HG02884 (cell line): ENCODE data around the gene PRKG1.
A peak's percentile ranks its signal among the peaks of the same experiment; 100 is the strongest.

ENCODE experiments used
- ATAC-seq: cut with Tn5 transposase; IDR thresholded peaks from one replicate; pipeline ENCODE4 v1.9.1; 2021; ENCODE audit warnings: mild to moderate bottlenecking, moderate library complexity; ENCODE audit not compliant: unreplicated experiment

Gene PRKG1

DNA sequence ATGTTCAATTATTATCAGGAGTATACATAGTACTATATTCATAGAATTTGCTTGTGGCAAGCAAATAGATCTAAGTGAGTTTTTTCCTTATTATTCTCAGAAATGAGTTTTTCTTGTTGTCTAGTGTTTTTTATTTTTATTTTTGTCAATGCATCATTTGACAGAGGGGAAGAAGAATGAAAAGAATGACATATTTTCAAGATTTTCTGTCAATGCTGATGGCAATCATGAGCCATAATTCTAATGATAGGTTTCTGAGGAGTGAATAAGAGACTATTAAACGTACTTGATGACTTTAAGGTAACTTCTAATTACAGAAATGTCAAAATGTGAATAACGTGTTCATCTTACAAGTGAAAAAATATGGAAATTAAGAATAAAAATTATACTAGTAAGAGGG lies 769.7 kb downstream of the PRKG1 start:
- no peak for ATAC-seq

DNA sequence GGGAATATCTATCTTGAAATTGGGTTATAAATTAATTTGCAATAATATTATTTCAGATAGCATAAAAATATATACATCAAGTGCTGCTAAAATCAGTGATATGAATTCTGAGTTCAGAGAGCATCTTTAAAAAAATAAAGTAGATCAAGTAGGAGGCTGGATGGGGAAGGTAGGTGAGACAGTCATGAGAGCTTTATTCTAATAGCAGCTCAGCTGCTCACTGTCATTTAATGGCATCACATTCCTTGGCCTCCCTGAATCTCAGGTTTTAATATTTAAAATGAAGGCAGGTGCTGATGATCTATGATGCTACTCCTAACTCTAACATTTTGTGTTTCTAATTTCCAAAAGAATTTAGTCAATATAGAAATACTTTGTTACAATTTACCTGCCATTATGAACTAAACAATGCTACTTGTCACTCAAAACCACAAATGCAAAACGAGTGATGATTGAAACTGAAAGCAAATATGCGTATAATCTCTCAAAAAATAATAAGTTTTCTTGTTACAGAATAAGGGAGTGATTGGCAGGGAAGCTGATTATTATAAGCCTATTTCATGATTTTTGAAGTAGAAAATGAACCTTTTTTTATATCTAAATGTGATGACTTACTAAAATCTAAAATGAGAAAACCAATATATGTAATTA lies 772.7 kb downstream of the PRKG1 start:
- ATAC-seq: peak; percentile 62

DNA sequence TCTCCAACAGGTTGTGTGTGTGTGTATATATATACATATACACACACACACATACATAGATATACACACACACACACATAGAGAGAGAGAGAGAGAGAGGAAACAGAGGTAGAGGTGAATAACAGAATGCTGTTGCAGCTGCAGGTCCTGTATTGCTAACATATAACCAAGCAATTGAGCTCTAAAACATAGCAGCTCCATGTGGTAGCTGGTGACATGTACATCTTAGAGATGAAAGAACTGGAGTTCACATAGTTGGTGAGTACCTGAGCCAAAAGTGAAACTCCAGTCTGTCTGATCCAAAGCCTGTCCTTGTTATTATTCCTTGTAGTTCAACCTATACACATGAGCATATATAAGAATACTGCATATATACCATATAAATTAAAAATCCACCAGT lies 778.0 kb downstream of the PRKG1 start:
- no peak for ATAC-seq

DNA sequence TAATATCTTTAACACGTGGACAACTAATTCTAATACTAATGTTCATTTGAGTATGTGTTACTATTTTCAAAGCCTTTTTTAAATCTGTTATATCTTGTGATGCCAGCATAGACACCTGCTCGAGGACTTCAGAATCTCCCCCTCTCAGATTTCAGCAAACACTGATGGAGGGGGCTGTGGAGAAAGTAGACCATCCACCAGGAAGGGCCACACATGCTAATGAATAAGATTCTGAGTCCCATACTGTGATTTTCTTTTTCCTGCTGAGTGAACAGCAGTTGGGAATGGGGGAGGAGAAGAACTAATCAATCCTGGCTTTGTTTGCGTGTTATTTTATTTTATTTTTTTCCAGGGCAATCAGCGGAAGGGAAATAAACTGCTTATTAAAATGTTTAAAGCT lies 783.0 kb downstream of the PRKG1 start:
- ATAC-seq: no peak

DNA sequence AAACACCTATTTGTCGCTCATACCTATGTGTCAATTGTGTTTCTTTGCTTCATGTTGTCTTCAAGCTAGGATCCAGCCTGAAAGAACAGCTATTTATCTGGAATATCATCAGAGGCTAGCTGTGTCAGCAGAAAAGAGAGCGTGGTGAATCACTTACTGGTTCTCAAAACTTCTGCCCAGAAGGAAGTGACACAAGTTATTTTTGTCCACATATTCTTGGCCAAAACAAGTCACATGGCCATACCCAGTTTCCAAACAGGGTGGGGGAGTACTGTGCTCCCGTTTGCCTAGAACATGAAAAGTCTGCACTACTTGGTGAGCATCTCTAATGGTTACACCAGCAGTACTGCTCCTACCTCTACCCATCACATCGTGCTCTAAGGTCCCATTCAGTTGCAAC lies 786.0 kb downstream of the PRKG1 start:
- peak; percentile 90 for ATAC-seq

DNA sequence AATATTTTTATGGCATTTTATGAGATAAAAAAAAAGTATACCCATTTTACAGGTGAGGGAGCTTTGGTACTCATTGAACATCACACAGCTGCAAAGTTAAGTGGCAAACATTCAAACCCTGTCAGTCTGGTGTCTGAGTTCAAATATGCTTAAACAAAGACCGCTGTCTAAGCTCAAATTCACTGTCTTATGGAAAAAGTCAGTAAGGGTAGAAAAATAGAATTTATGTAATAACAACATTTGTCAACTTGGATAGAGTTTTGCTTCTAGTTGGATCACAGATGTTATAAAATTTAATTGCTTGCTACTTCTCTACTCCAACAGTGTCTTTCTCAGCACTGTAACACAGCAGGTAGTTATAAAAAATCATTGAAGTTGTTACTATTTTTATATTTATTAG lies 786.8 kb downstream of the PRKG1 start:
- no peak for ATAC-seq

DNA sequence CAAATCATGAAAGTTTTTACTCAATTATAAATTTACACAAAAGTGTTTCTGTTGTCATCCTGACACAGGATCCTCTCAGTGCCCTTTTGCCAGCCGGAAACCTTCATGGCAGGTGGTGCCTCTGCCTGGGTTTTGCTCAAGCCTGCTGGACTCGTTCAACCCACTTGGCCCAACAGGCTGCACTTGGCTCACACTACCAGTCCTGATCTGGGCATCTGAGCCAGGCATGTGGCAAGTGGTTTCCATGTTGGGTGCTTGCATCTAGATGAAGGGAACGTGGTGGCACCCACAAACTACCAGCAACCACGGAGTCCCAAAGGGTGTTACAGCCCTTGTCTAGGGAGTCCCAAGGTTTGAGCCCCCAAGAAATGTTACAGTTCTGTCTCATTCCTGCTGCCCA lies 787.4 kb downstream of the PRKG1 start:
- ATAC-seq: no peak

DNA sequence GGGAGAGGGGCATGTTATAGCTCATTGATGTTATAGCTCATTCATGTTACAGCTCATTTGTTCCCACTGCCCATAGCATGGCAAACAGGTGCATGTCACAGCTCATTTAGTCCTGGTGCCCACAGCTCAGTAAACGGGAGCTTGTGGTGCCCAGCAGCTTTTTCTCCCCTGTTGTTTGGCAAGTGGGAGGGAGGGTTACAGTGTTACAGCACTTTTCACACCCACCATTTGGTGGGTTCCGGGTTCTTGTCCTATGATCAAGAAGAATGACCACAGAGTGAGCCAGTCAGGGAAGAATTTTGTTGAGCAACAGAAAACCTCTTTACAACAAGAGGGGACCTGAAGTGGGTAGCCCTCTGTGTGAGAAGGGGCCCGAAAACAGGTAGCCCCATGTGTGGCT lies 787.9 kb downstream of the PRKG1 start:
- ATAC-seq: no peak

DNA sequence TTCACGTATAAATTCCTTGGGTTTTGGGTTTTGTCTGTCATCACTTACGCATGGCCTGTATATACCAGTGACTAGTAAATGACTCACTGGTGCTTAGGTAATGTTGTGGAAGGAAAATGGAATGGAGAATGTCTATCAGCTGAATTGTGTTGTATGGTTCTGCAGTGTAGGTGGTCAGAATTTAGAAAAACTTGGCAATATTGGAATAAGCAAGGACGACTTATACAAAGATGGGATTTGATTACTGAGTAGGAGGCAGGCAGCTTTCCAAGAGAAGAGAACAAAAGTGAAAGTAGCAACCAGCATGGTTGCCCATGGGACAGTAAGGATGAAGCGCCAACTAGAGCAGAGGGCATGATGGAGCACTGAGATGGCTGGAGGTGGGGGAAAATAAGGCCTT lies 793.7 kb downstream of the PRKG1 start:
- no peak for ATAC-seq

DNA sequence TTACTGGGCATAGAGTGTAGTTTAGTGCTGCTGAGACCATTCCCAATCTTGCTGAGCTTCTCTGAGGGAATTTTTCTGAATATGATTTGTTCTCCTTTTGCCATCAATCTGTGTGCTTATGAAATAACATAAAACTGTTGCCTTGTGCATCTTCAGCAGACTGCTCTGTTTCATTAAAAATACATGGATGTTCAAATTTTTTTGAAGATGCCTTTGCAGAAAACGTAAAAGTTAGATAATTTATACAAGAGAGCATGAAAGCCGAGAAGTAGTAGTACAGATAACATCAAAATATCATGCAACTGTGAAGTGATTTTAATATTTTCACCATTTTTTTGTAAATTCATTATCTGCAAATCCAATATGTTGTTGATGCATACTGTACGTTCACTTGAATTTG lies 799.8 kb downstream of the PRKG1 start:
- ATAC-seq: no peak

DNA sequence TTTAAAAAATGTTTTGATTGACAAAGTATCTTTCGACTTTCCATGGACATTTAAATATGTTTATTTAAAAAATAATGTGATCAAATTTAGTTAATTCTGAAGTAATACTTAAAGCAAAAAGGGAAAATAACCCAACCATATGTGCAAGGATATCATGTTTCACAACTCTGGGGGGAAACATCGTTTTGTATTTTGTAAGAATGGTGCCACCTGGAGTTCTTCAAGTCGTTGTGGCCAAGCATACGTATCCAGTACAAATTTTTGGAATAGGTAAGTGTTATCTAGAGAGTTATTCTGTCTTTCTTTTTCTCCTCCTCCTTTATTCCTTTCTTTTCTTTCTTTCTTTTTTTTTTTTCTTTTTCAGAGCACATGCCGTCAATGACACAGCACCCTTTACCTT lies 801.3 kb downstream of the PRKG1 start:
- ATAC-seq: no peak

DNA sequence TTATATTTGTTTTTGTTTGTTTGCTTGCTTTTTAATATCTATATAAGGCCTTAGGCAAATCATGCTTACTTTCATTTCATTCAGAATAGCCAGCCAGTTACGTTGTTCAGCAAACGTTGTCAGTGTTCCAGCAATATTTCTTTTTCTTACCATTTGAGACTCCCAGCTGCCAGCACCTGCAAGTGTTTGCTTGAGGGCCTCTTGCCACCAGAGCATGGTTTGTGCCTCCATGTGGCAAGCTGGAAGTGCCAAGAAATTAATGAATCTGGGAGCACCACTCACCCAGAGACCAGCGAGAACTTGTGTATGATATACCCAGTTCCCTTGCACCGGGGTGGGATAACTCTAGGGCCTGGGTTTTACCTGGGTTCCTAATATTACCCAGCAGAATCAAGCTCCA lies 802.2 kb downstream of the PRKG1 start:
- no peak for ATAC-seq

DNA sequence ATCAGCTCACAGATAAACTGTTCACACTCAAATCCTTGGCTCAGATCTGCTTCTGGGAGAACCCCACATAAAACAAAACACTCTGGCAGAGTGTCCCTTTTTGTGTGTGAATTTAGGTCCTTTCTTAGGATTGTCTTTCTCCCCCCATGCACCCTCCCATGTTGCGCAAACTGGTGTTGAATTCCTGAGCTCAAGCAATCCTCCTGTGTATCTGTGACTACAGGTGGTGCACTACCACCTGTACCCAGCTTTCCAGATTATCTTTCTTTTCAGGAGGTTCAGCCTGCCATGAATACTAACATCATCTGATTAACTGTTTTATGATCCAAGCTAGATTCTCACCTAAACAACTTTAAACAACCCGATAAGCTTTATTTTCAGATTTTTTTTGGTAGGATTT lies 802.7 kb downstream of the PRKG1 start:
- ATAC-seq: no peak

DNA sequence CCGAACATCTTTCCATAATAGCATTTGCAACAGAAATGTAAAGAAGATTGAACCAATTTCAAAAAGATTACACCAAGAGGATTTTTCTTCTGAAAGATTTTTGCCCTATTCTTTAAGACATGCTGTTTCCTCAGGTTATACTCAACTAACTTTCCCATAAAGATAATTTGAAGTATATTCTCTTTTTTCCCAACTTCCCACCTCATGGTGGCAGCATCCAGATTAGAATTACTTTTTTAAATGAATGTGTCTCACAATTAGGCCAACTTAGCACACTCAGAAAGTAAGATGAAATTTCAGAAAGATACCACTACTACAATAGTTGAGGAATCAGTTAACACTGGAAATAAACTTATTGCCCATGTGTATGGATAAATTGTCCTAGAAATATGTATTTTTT lies 803.3 kb downstream of the PRKG1 start:
- no peak for ATAC-seq

DNA sequence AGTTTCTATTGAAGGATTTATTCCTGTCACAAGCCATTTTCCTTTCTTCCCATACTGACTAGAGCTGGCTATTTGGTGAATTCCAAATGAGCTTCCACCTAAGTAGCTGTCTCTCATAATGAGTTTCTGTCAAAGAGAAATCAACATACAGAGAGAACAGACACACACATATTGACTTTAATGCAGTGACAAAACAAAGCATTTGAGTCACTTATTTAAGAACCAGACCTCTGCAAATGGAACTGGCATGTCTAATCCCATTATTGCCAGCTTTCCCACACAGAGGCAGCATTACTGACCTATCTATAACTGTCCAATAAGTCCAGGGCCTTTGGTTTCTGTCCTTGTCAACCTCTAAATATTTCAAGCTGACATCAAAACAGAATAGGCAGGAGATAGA lies 804.4 kb downstream of the PRKG1 start:
- peak; percentile 10 for ATAC-seq

DNA sequence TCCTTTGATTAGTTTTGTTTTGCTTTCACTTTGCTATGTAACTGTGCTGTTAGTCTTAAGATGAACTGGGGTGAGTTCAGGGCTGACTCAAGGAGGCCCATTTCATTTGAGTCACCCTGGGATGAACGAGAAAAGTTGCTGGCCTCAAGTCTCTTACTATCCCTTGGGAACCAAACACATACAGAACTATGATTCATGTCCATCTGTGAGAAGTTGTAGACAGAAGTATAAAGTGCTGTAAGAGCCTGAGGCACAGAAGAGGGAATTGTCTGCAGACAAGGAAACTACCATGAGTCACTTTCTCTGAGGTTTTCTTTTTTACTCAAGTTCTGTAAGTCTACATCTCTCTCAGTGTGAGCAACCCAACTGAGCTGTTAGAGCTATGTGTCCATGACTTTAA lies 805.0 kb downstream of the PRKG1 start:
- ATAC-seq: peak; percentile 91

DNA sequence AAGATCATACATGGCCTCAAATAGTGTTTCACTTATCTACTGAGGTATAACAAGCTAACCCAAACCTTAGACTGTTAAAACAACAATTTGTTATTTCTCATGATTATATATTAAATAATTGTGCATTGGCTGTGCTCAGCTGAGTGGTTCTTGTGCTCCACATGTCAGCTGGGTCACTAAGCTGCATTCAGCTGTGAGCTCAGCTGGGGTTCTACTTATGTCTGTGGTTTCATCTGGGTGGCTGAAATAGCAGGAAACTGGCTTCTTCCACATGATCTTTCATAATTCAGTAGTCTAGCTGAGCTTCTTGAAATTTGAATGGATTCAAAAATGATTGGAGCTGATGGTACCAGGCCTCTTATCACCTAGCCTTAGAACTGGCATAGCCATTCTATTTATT lies 806.9 kb downstream of the PRKG1 start:
- no peak for ATAC-seq

DNA sequence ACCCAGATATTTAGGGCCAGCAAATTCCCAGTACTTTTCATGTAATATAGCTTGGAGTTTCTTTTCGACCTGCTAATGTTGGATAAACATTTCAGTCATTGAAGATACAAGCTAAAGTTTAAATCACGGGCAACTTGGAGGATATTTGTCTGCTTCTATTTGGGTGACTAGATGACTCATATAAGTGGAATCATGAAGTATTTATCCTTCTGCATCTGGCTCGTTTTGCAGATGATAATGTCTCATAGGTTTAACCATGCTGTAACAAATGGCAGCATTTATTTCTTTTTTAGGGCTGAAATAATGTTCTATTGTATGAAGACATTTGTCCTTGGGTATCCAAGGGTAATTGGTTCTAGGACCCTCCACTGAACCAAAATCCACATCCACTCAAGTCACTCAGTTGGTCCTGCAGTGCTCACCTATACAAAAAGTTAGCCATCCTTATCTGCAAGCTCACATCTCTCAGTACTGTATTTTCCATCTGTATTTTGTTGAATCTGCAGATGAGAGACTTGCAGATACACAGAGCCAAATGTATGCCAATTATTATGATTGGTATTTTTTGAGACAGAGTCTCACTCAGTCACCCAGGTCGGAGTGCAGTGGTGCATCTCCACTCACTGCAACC lies 812.3 kb downstream of the PRKG1 start:
- no peak for ATAC-seq

DNA sequence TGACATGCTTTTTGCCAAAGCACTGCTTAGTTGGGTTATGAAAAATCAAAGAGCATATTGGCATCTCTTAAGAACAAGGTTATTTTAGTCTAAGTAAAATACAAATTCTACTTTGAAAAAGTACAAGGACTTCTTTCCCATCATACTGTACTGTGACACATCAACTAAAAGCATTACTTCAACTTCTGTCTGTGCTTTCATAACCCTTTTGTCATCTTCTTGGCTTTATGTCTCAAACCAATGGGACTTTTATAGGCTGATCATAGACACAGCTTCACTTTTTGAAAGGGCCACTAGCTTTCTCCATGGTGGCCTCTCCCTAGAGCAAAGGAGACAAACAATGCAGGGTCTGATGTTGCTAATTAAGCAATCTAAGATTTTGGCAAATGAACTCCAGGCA lies 814.0 kb downstream of the PRKG1 start:
- ATAC-seq: no peak

DNA sequence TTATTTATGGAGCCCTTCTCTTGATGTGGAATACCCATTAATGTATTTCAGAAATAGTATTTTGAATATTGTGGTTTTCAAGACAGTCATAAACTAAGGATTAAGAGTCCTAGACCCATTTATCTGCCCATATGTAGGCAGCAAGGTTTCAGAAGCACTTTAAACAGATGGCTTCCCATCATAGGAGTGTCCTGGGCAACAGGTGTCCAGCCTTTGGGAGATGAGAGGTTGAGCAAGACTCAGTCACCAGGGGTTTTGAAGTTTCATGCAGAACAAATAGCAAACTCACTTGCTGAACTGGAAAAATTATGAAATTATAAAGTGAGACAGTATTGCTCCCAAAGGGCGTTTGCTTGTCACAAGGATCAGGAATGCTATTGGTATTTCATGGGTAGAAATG lies 818.0 kb downstream of the PRKG1 start:
- ATAC-seq: no peak

DNA sequence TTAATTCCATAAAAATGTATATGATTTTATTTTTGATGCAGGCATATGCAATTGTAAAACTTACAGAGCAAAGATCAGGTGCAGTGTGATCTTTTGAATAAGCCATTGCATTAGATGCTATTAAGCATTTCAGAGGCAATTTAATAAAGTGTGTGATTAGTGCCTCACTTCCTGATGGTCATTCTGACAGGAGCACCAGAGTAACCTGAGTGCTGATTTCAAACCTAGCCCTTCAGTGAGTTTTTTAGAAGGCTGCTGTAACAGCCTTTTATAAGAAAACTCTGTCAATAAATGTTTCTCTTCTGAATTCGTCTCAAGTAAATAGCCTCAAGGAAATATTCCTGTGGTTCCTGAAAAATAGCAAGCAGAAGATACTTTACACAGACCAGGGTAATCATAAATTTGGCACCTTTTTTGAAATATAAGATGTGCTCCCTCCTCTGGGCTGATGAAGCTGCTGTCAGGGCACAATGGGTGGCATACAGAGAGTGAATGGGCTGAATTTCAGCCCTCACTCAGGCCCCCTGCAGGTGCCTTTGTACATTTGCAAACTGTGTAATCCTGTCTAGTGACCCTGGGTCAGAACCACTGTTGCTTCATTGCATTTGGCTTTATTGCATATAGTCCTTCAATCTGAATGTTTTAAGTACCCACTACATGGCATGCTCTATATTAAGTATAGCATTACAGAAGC lies 818.8 kb downstream of the PRKG1 start:
- peak; percentile 91 for ATAC-seq

DNA sequence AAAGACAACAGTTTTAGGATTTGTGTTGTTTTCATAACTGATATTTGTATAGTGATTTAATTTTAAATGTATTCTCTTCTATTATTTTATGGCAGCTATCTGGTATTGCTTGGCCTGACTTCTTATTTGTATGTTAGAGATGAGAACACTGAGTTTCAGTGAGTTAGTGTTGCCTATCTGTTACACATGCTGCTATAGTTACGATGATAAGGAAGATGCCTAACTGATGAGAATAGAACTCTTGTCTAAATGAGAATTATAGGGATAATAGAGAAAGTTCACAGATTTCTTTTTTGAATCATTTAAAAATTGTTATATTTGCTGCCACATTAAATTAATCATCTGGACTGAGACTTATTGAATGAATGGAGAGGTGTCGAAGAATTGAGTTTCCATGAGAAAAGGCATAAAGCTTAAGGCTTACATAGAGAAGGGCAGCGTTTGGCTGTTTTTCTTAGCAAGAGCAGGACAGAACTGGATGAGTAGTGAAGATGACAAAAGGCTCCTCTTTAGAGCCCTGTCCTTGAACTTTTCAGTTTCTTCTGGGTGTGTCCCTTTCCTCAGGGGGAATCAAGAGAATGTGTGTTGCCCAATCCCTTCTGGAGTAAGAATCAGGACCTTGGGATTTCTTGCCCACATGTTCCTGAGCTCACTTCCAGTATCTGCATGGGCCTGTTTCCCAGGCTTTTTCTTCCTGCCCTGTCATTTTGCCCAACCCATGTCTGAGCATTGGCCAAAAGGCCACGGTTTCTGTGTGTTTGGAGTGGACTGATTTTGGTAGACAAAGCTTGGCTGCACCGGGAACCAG lies 820.7 kb downstream of the PRKG1 start:
- no peak for ATAC-seq
